ENCODE results near the gene CTCF.
A peak's percentile ranks its signal among the peaks of the same experiment; 100 is the strongest.

Gene CTCF

GRCh38 chr16:67667453-67667816 is 105.1 kb downstream of the CTCF start:
- H3K27ac ChIP-seq = peak overlapping the region; percentile 75; the same call in 1 of the 2 replicates
- no peak for TF ChIP-seq ZFX (IDR thresholded peaks at IDR 0.05)
- no peak for TF ChIP-seq CTCF (conservative IDR thresholded peaks at IDR 0.05)

GRCh38 chr16:67667817-67668494 is 105.6 kb downstream of the CTCF start:
- peak overlapping the region; percentile 75; the same call in 1 of the 2 replicates for H3K27ac ChIP-seq
- no peak for TF ChIP-seq ZFX (IDR thresholded peaks at IDR 0.05)
- peak; percentile 87 for TF ChIP-seq CTCF (conservative IDR thresholded peaks at IDR 0.05)

- H3K27ac ChIP-seq = peak overlapping the region; percentile 75; the same call in 1 of the 2 replicates
- 0 out of 2 replicates have a peak, but pooled peaks have one; percentile 13 for TF ChIP-seq CTCF (conservative IDR thresholded peaks at IDR 0.05)
- no peak for TF ChIP-seq ZFX (IDR thresholded peaks at IDR 0.05)
Measured at GRCh38 chr16:67668495-67669157, 106.3 kb downstream of the CTCF start.

GRCh38 chr16:67669499-67670101 is 107.3 kb downstream of the CTCF start:
- no peak overlapping the region for H3K27ac ChIP-seq
- TF ChIP-seq ZFX (IDR thresholded peaks at IDR 0.05) = no peak
- no peak for TF ChIP-seq CTCF (conservative IDR thresholded peaks at IDR 0.05)

- TF ChIP-seq ZFX (IDR thresholded peaks at IDR 0.05) = no peak
- TF ChIP-seq CTCF (conservative IDR thresholded peaks at IDR 0.05) = no peak
- H3K27ac ChIP-seq = peak overlapping the region; percentile 86
Measured at GRCh38 chr16:67672306-67672705, 110.0 kb downstream of the CTCF start.

- TF ChIP-seq CTCF (conservative IDR thresholded peaks at IDR 0.05) (peak; percentile 86), ZFX (IDR thresholded peaks at IDR 0.05) (no peak)
- peak overlapping the region; percentile 86 for H3K27ac ChIP-seq
Measured at GRCh38 chr16:67672739-67673662, 110.7 kb downstream of the CTCF start.

Data from C4-2B (cell line).